DND-41 (cell line): ENCODE data around the gene YWHAE.
A peak's percentile ranks its signal among the peaks of the same experiment; 100 is the strongest.
"Not testable (repeated sequence)": the region's sequence is repeated elsewhere in the genome, so short reads cannot be mapped to it uniquely, and the experiment has no call there.

Experiments
- ATAC-seq: fragments of 200-7000 bp; cut with Tn5 transposase; 3 replicates; pipeline ENCODE4 v1.9.1; 2021; ENCODE audit warnings: low read depth; ENCODE audit not compliant: insufficient read depth
- DNase-seq: peaks from one replicate; pipeline ENCODE4 v3.0.0-alpha.2; 2020
- H2AFZ ChIP-seq: 2 replicates; pipeline ENCODE4 v1.6.0; 2012; ENCODE audit warnings: low read depth, low read length
- H3K27ac ChIP-seq: 2 replicates; pipeline ENCODE4 v1.5.1; 2012; ENCODE audit warnings: low read length, inconsistent platforms
- H3K27me3 ChIP-seq: fragments of 200-600 bp; sonication (generic); 2 replicates; pipeline ENCODE4 v1.6.0; 2012; ENCODE audit warnings: low read length, mild to moderate bottlenecking, inconsistent platforms; ENCODE audit not compliant: insufficient read depth, poor library complexity
- H3K36me3 ChIP-seq: 2 replicates; pipeline ENCODE4 v1.5.1; 2012; ENCODE audit warnings: low read length, inconsistent platforms; ENCODE audit not compliant: insufficient read depth
- H3K4me1 ChIP-seq: 2 replicates; pipeline ENCODE4 v1.5.1; 2012; ENCODE audit warnings: mild to moderate bottlenecking, low read length; ENCODE audit not compliant: insufficient read depth
- H3K4me2 ChIP-seq: 2 replicates; pipeline ENCODE4 v1.6.0; 2012; ENCODE audit warnings: mild to moderate bottlenecking, moderate library complexity, low read length, inconsistent platforms; ENCODE audit not compliant: insufficient read depth
- H3K4me3 ChIP-seq, 2 experiments: fragments of 200-600 bp in 1 of 2; shearing (Covaris generic) in 1 of 2; 2 replicates each; pipeline ENCODE4 v1.5.1; 2012 to 2016; ENCODE audit warnings: inconsistent platforms in 2 of 2, low read length in 2 of 2, mild to moderate bottlenecking in 2 of 2, low read depth in 1 of 2, moderate library complexity in 1 of 2
- H3K79me2 ChIP-seq: 2 replicates; pipeline ENCODE4 v1.6.0; 2012; ENCODE audit warnings: low read length, inconsistent platforms; ENCODE audit not compliant: insufficient read depth
- H3K9ac ChIP-seq: 2 replicates; pipeline ENCODE4 v1.6.0; 2012; ENCODE audit warnings: low read depth, mild to moderate bottlenecking, inconsistent platforms, low read length, moderate library complexity
- H3K9me3 ChIP-seq: 2 replicates; pipeline ENCODE4 v1.5.1; 2012; ENCODE audit warnings: low read length, moderate library complexity, mild to moderate bottlenecking, inconsistent platforms; ENCODE audit not compliant: insufficient read depth, severe bottlenecking
- H4K20me1 ChIP-seq: 2 replicates; pipeline ENCODE4 v1.6.0; 2012; ENCODE audit warnings: low read length; ENCODE audit not compliant: insufficient read depth
- CTCF ChIP-seq: IDR thresholded peaks from 2 replicates; pipeline ENCODE4 v1.5.1; 2012; ENCODE audit warnings: borderline replicate concordance, low read length, moderate library complexity, mild to moderate bottlenecking; ENCODE audit not compliant: poor library complexity, severe bottlenecking; ENCODE audit errors: extremely low read depth
- EZH2 ChIP-seq: IDR thresholded peaks from 3 replicates; pipeline ENCODE4 v1.6.1; 2012; ENCODE audit warnings: borderline replicate concordance, low read depth, mild to moderate bottlenecking, moderate library complexity, low read length, inconsistent platforms; ENCODE audit not compliant: severe bottlenecking

Gene YWHAE

GRCh38 chr17:1315409-1315808 is 84.6 kb downstream of the YWHAE start:
- no peaks in the 10 kb centered on the region for H3K36me3 ChIP-seq
- no peaks in the 10 kb centered on the region for H3K4me1 ChIP-seq
- no peak overlapping the region for H3K27ac ChIP-seq
- H3K9ac ChIP-seq, result no peak overlapping the region
- H2AFZ ChIP-seq, result no peak overlapping the region
- DNase-seq (no peak), ATAC-seq (no peak)
- H3K79me2 ChIP-seq, result no peaks in the 10 kb centered on the region
- H4K20me1 ChIP-seq, result no peaks in the 10 kb centered on the region
- H3K4me3 ChIP-seq, result no peak overlapping the region
- no peak overlapping the region for H3K4me2 ChIP-seq
- no peaks in the 10 kb centered on the region for H3K9me3 ChIP-seq
- no peaks in the 10 kb centered on the region for H3K27me3 ChIP-seq
- no peak for TF ChIP-seq EZH2
- TF ChIP-seq CTCF, result no peak

GRCh38 chr17:1313270-1314005 is 86.6 kb downstream of the YWHAE start:
- H3K4me3 ChIP-seq, result no peak overlapping the region
- no peaks in the 10 kb centered on the region for H3K9me3 ChIP-seq
- no peaks in the 10 kb centered on the region for H3K79me2 ChIP-seq
- H3K36me3 ChIP-seq, result no peaks in the 10 kb centered on the region
- no peak overlapping the region for H3K27ac ChIP-seq
- no peak overlapping the region for H2AFZ ChIP-seq
- H3K4me1 ChIP-seq, result no peaks in the 10 kb centered on the region
- H3K27me3 ChIP-seq, result no peaks in the 10 kb centered on the region
- TF ChIP-seq EZH2 (no peak), CTCF (no peak)
- H3K4me2 ChIP-seq, result no peak overlapping the region
- H3K9ac ChIP-seq, result no peak overlapping the region
- DNase-seq, result no peak
- H4K20me1 ChIP-seq, result no peaks in the 10 kb centered on the region
- no peak for ATAC-seq

DNA sequence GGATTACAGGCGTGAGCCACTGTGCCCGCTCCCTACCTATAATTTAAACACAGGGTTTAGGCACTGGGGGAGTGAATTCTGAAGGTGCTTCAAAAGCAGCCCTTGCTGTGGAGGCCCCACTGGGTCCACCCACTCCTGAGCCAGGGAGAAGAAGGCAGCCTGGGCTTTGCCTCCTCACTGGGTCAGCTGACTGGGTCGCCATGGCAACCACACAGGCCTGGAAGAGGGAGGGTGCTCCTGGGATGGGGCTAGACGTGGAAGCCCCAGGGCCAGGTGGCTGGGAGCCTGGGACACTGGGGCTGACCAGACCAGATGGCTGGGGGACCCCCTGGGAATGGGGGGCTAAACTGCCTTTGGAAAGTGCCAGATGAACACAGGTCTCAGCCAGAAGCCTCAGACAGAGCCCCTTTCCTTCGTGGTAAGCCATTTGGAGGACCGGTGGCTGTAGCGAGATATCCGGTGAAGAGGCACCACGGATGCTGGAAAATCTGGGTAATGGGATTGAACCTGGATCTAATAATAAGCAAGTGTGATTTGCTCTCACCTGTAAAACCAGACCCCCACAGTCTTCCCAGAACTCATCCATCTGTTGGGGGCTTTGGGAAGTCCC is 87.7 kb downstream of the YWHAE start:
- Histone ChIP-seq H3K9ac (no peak overlapping the region), H3K4me1 (no peaks in the 10 kb centered on the region), H3K36me3 (no peaks in the 10 kb centered on the region), H3K27me3 (no peaks in the 10 kb centered on the region), H3K4me3 (no peak overlapping the region), H3K4me2 (no peak overlapping the region), H3K27ac (no peak overlapping the region), H3K9me3 (no peaks in the 10 kb centered on the region), H4K20me1 (no peaks in the 10 kb centered on the region), H3K79me2 (no peaks in the 10 kb centered on the region), H2AFZ (no peak overlapping the region)
- no peak for TF ChIP-seq EZH2
- no peak for TF ChIP-seq CTCF
- no peak for ATAC-seq
- peak; percentile 29 for DNase-seq

- not testable (repeated sequence) for H3K79me2 ChIP-seq, H2AFZ ChIP-seq, H3K36me3 ChIP-seq, H3K9me3 ChIP-seq, DNase-seq, H3K27ac ChIP-seq, H3K9ac ChIP-seq, H4K20me1 ChIP-seq, H3K4me3 ChIP-seq, H3K27me3 ChIP-seq, H3K4me2 ChIP-seq, H3K4me1 ChIP-seq, ATAC-seq
Measured at GRCh38 chr17:1307829-1308228, 92.2 kb downstream of the YWHAE start.
